IMR-90 (cell line): ENCODE measurements around the gene CCNQ. TPM values are rescaled to one million over a fixed set of nuclear protein-coding genes. Genes with fewer than 3 reads are reported as not detected.
"Not testable (repeated sequence)": the region's sequence is repeated elsewhere in the genome, so short reads cannot be mapped to it uniquely, and the experiment has no call there.

Experiments
- ATAC-seq: fragments of 200-7000 bp; cut with Tn5 transposase; 2 replicates; pipeline ENCODE4 v1.9.1; 2020; ENCODE audit warnings: low read depth, mild to moderate bottlenecking, moderate library complexity
- BruUV-seq: library from RNA; stranded (reverse); fragments of 400-500 nt; replicated peaks from 2 replicates; lab custom pipeline; 2021; lab: Mats Ljungman, UMichigan
- CTCF ChIA-PET: fragments of 300-600 bp; formaldehyde crosslinking; extraction: SDS; loops from one replicate; lab custom pipeline; 2021; ENCODE audit warnings: antibody characterized with exemption; lab: Yijun Ruan, JAX
- POLR2A ChIA-PET: fragments of 300-600 bp; sonication (Branson Sonifier 250); formaldehyde crosslinking; loops from one replicate; lab custom pipeline; 2022; ENCODE audit warnings: antibody characterized with exemption; ENCODE audit not compliant: unreplicated experiment; lab: Charles Lee
- DNase-seq: peaks from one replicate; pipeline ENCODE4 v3.0.0; 2013
- H2AFZ ChIP-seq: replicated peaks from 2 replicates; pipeline ENCODE3; 2013; ENCODE audit warnings: low read length, mild to moderate bottlenecking; ENCODE audit not compliant: poor library complexity
- H2AK5ac ChIP-seq: 2 replicates; pipeline ENCODE4 v1.6.1; 2013; ENCODE audit warnings: low read depth, low read length, inconsistent platforms
- H2AK9ac ChIP-seq: replicated peaks from 2 replicates; pipeline ENCODE3; 2013; ENCODE audit warnings: mild to moderate bottlenecking, low read depth, low read length, moderate library complexity; ENCODE audit not compliant: poor library complexity
- H2BK120ac ChIP-seq: 2 replicates; pipeline ENCODE4 v1.6.1; 2013; ENCODE audit warnings: low read depth, low read length, inconsistent platforms
- H2BK15ac ChIP-seq: 3 replicates; pipeline ENCODE4 v1.6.1; 2013; ENCODE audit warnings: low read depth, low read length, inconsistent platforms
- H2BK20ac ChIP-seq: 2 replicates; pipeline ENCODE4 v1.6.1; 2013; ENCODE audit warnings: low read depth, mild to moderate bottlenecking, inconsistent platforms, low read length, moderate library complexity
- H2BK5ac ChIP-seq: 2 replicates; pipeline ENCODE4 v1.6.1; 2013; ENCODE audit warnings: mild to moderate bottlenecking, low read depth, low read length, inconsistent platforms; ENCODE audit not compliant: poor library complexity, severe bottlenecking
- H3K14ac ChIP-seq: replicated peaks from 2 replicates; pipeline ENCODE4 v1.6.1; 2013; ENCODE audit warnings: low read depth, low read length, inconsistent platforms
- H3K18ac ChIP-seq: 2 replicates; pipeline ENCODE4 v1.6.1; 2013; ENCODE audit warnings: low read depth, low read length, control low read depth
- H3K23ac ChIP-seq: 2 replicates; pipeline ENCODE4 v1.6.1; 2013; ENCODE audit warnings: low read depth, low read length, inconsistent platforms
- H3K27ac ChIP-seq: 2 replicates; pipeline ENCODE4 v1.5.1; 2013; ENCODE audit warnings: mild to moderate bottlenecking, control low read depth, low read length; ENCODE audit not compliant: insufficient read depth
- H3K27me3 ChIP-seq: 2 replicates; pipeline ENCODE4 v1.6.1; 2013; ENCODE audit warnings: low read length; ENCODE audit not compliant: control insufficient read depth, insufficient read depth
- H3K36me3 ChIP-seq: 2 replicates; pipeline ENCODE4 v1.6.1; 2013; ENCODE audit warnings: low read length, mixed read lengths; ENCODE audit not compliant: control insufficient read depth, insufficient read depth
- H3K4ac ChIP-seq: 2 replicates; pipeline ENCODE4 v1.6.1; 2013; ENCODE audit warnings: low read depth, low read length, inconsistent platforms
- H3K4me1 ChIP-seq: 2 replicates; pipeline ENCODE4 v1.6.1; 2013; ENCODE audit warnings: low read length, mixed read lengths; ENCODE audit not compliant: control insufficient read depth, insufficient read depth
- H3K4me2 ChIP-seq: 2 replicates; pipeline ENCODE4 v1.6.1; 2013; ENCODE audit warnings: low read depth, mild to moderate bottlenecking, control low read depth, low read length, moderate library complexity
- H3K4me3 ChIP-seq: 2 replicates; pipeline ENCODE4 v1.5.1; 2013; ENCODE audit warnings: low read depth, mild to moderate bottlenecking, control low read depth, low read length, moderate library complexity; ENCODE audit not compliant: insufficient read depth
- H3K56ac ChIP-seq: 2 replicates; pipeline ENCODE4 v1.6.1; 2013; ENCODE audit warnings: low read length, inconsistent platforms; ENCODE audit not compliant: insufficient read depth; ENCODE audit errors: extremely low read depth
- H3K79me1 ChIP-seq, 2 experiments: 2 replicates each; pipeline ENCODE4 v1.6.1; 2013; ENCODE audit warnings: low read length in 2 of 2, inconsistent platforms in 1 of 2, low read depth in 1 of 2
- H3K9ac ChIP-seq: 2 replicates; pipeline ENCODE4 v1.6.1; 2013; ENCODE audit warnings: low read depth, low read length, control low read depth
- H3K9me1 ChIP-seq: 2 replicates; pipeline ENCODE4 v1.6.1; 2013; ENCODE audit warnings: low read length, inconsistent platforms; ENCODE audit not compliant: insufficient read depth
- H3K9me3 ChIP-seq: 2 replicates; pipeline ENCODE4 v1.6.1; 2013; ENCODE audit warnings: low read length; ENCODE audit not compliant: control insufficient read depth, insufficient read depth
- H4K20me1 ChIP-seq: 2 replicates; pipeline ENCODE4 v1.6.1; 2013; ENCODE audit warnings: low read length, inconsistent platforms; ENCODE audit not compliant: insufficient read depth
- H4K5ac ChIP-seq: 2 replicates; pipeline ENCODE4 v1.6.1; 2013; ENCODE audit warnings: mild to moderate bottlenecking, low read depth, low read length, control low read depth
- H4K8ac ChIP-seq, 2 experiments: 2 replicates each; pipeline ENCODE4 v1.6.1; 2013; ENCODE audit warnings: low read depth in 2 of 2, low read length in 2 of 2, control low read depth in 1 of 2, inconsistent platforms in 1 of 2
- H4K91ac ChIP-seq: 2 replicates; pipeline ENCODE4 v1.6.1; 2013; ENCODE audit warnings: low read depth, low read length, inconsistent platforms; ENCODE audit not compliant: insufficient read depth
- WGBS, 2 experiments: methylation state at CpG; one replicate each; pipeline versions ENCODE4 v1.1.5 to v1.1.7; 2013; ENCODE audit warnings: missing lambda C conversion rate in 2 of 2; ENCODE audit not compliant: insufficient read length in 1 of 2; ENCODE audit errors: extremely low coverage in 2 of 2; 5-methylcytosine and 5-hydroxymethylcytosine counted together
- dilution Hi-C: fragments of 300-500 bp; cut with HindIII; formaldehyde crosslinking; loops from one replicate; pipeline ENCODE4 v1.14.3; 2018; ENCODE audit warnings: low sequenced_read_pairs; ENCODE audit not compliant: unreplicated experiment
- in situ Hi-C: fragments of 300-500 bp; cut with MboI; formaldehyde crosslinking; loops from 3 replicates; pipeline ENCODE4 v1.14.3; 2019; ENCODE audit warnings: low sequenced_read_pairs, inconsistent platforms, mixed read lengths
- intact Hi-C: fragments of 100-400 bp; cut with micrococcal nuclease; formaldehyde crosslinking; loops from 2 replicates; pipeline ENCODE4 v1.10.0; 2022
- polyA plus RNA-seq, 3 experiments: library from polyadenylated mRNA; depleted of rRNA; stranded (reverse); fragments of >200 nt; gene quantifications; 2 replicates each; pipeline ENCODE4 v1.2.3, GENCODE V29; 2012; ENCODE audit warnings: low replicate concordance in 1 of 3
- total RNA-seq: library from RNA; depleted of rRNA; stranded (reverse); fragments of >200 nt; gene quantifications from 2 replicates; pipeline ENCODE4 v1.2.3, GENCODE V29; 2012

Gene CCNQ
- total and polyA plus RNA-seq, 2 of the 4 experiments (the other 2 are of a cell fraction), result 27.6 to 35.2 TPM

GRCh38 chrX:153604666-153605380 lies 5.9 kb upstream of the CCNQ start:
- H3K36me3 ChIP-seq, H3K27me3 ChIP-seq, intact Hi-C loops, H3K56ac ChIP-seq, ATAC-seq, H4K5ac ChIP-seq, H3K18ac ChIP-seq, H4K91ac ChIP-seq, H2AK9ac ChIP-seq, H2AFZ ChIP-seq, DNase-seq, H3K14ac ChIP-seq, H2BK20ac ChIP-seq, H2AK5ac ChIP-seq, H3K23ac ChIP-seq, H3K9ac ChIP-seq, H2BK120ac ChIP-seq, H2BK15ac ChIP-seq, H3K27ac ChIP-seq, H3K4me1 ChIP-seq, H3K4me2 ChIP-seq, H4K20me1 ChIP-seq, H3K4me3 ChIP-seq, in situ Hi-C loops, H3K4ac ChIP-seq, POLR2A ChIA-PET, H3K9me1 ChIP-seq, H2BK5ac ChIP-seq, dilution Hi-C loops, H4K8ac ChIP-seq, H3K79me1 ChIP-seq, H3K9me3 ChIP-seq, BruUV-seq: not testable (repeated sequence)
- CTCF ChIA-PET, result interaction anchor here (0.6 kb wide), 1 partner anchor 107 kb away, joined by 4 read pairs; no protein-coding TSS in a partner anchor
- 61% methylated on average over 8 of the region's 18 CpGs; no CpG with 5 or more reads in 1 of the 2 experiments for WGBS, 2 experiments
